ENCODE measurements around the gene BMAL1.

DNA sequence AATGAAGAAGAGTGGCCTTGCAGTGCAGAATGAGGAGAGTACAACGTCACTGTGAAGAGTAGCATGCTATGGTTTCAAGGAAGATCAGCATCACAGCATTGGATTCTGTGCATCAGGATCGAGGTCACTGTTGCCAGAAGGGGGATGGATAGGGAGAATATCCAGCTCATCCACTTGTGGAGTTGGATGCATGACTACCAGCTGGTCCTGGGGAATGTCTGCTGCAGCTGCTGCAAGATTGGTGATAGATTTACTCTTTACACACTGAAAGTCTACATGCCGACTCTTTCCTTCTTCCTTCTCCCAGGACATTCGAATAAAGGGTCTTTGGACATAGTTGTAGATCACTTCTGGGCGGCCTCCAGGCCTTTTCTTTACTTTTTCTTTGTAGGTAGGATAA, 111.2 kb downstream of the BMAL1 start:
- TF ChIP-seq TAF1 (IDR thresholded peaks at IDR 0.05; ENCODE audit: low read depth) (no peak), NFIC (IDR thresholded peaks at IDR 0.05) (no peak), EGR1 (IDR thresholded peaks at IDR 0.05) (no peak), YY1 (IDR thresholded peaks at IDR 0.05; ENCODE audit: low read depth) (no peak), EP300 (IDR thresholded peaks at IDR 0.05; ENCODE audit: borderline replicate concordance) (no peak), REST (IDR thresholded peaks at IDR 0.05; ENCODE audit: low read depth) (no peak), CEBPB (IDR thresholded peaks at IDR 0.05) (no peak), RAD21 (IDR thresholded peaks at IDR 0.05; ENCODE audit: low read depth) (no peak), CREB1 (IDR thresholded peaks at IDR 0.05; ENCODE audit: low read depth) (no peak), TEAD4 (IDR thresholded peaks at IDR 0.05) (no peak), FOXM1 (IDR thresholded peaks at IDR 0.05; ENCODE audit: borderline replicate concordance, low read depth) (no peak)
- TF ChIP-seq, protein P1, sequence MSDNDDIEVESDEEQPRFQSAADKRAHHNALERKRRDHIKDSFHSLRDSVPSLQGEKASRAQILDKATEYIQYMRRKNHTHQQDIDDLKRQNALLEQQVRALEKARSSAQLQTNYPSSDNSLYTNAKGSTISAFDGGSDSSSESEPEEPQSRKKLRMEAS (IDR thresholded peaks at IDR 0.05): no peak
